Endothelial cell of hepatic sinusoid (primary cell): ENCODE results near the gene KRTAP23-1.

Experiments used
- in situ Hi-C: cut with HindIII; loops from 2 replicates; pipeline ENCODE4 v1.10.0; 2017; ENCODE audit warnings: low sequenced_read_pairs

KRTAP23-1 gene, protein sequence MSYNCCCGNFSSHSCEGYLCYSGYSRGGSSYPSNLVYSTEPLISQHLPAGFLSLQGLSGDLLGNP

DNA sequence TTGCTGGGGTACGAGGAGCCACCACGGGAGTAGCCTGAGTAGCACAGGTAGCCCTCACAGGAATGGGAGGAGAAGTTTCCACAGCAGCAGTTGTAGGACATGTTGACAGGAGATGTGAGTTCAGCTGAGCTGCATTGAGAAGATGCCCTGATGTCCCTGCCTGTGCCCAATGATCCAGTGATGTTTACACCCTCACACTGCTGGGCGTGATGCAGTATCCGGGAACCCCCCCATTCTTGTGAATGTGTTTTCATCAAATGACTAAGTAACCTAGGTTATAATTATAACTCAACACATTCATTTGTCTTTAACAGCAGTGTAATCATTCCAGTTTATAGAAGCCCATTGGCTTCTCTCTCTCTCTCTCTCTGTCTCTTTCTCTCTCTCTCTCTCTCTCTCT is at the start of gene KRTAP23-1:
Gene KRTAP23-1, minus strand, starts transcription at position 101 of the 400 bp plus-strand sequence. Its CDS starts 0 bp downstream, at position 101.
- in situ Hi-C loops: no loop called here

DNA sequence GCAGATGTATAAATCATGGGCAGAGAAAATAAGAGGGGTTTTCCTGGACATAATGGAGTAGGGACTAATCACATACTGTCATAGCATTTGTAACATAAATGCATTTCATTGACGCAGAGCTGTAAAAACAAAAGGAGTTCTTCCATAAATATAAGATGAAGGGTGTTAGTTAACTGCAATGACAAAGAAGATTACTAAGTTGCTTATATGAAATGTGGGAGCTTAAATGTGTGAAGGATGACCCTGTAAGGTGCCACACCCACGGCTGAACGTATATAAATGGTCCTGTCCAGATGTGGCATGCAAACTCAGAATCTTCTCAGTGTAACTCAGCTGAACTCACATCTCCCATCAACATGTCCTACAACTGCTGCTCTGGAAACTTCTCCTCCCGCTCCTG is 47.3 kb upstream of the KRTAP23-1 start, which contains the start of gene KRTAP13-1:
Gene KRTAP13-1, plus strand, starts transcription at position 301 of the 400 bp plus-strand sequence. Its CDS starts 56 bp downstream, at position 357.
- in situ Hi-C loops: no loop called here

DNA sequence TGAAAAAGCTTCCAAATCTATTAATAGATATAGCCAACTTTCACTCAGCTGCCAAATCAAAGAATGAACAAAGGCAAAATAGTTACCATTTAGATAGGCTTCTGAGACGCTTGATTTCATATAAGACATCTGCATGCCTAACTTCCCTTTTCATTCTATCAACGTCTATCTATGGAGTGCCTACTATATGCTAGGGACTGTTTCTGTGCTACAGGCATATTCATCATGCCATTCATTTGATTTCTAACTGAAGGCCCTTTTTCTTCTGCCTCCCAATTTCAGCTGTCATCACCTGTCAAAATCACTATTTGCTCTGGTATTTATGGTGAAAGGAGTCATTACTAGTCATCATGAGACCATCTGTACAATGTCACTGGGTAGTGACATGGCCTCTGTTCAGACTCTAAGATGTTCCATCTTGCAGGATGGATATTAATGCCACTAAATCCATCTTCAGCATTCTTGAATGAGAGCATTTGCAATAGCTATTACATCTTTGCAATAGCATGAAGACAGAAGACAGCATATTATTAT is 43.2 kb upstream of the KRTAP23-1 start:
- in situ Hi-C loops: no loop called here

DNA sequence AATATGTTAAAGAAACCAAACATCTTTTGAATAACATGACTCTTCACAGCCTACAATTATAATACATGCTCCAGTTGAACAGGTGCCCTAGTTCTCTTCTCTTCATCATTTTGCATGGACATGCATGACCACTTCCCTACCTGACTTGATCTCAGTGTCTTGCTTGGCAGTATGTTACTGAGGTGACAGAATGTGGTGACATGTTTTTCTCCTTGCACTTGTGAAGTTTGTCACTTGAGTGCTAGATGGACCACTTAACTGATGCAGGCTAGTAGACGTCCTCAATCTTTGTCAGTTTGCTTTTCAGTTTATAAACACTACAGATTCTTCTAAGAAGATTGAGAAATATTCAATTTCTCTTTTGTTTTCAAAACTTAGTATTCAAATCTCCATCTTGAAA is 33.8 kb upstream of the KRTAP23-1 start:
- in situ Hi-C loops: no loop called here

DNA sequence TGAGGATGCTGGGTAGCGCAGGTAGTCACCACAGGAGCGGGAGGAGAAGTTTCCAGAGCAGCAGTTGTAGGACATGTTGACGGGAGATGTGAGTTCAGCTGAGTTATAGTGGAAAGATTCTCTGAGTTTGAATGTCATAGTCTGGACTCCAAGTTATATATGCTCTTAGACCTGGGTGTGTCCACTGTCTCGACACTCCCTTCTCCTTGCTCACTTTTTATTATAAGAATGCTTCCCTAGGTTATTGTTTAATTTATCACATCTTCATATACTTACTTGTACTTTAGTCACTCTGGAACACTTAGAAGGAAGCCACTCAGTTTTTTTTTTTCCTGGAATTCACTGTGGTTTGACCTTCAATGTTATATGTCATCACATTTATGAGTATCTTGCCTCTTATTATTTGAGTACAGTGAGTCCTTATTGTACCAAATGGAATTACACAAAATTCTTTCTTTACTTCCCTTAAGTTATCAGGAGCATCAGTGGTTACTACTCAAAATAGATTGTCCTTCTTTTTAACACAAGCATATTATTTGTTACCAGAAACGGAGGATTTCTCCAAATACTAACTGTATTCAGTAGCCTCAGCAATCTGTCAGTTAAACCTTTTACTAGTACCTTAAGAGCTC is 23.8 kb upstream of the KRTAP23-1 start, which contains the start of gene KRTAP13-2:
Gene KRTAP13-2, minus strand, starts transcription at position 133 of the 632 bp plus-strand sequence. Its CDS starts 58 bp downstream, at position 75.
- in situ Hi-C loops: no loop called here

DNA sequence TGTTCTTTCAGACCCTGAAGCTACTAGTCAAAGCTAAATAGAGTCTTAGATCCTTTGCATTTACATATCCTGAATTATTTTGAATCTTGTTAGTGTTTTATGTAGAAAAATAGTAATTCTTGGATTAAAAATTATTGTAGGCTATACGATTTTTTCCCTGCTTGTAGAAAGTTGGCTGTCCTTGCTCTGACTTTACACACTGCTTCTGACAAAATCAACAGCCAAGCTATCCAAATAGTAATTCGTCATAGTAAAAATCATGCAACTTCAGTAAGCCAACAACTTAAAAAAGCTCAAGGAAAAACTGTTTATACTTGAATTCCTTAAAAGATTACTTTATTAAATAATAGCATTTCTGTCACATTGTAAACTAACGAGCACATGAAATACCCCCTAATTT is 7.5 kb upstream of the KRTAP23-1 start:
- in situ Hi-C loops: no loop called here

DNA sequence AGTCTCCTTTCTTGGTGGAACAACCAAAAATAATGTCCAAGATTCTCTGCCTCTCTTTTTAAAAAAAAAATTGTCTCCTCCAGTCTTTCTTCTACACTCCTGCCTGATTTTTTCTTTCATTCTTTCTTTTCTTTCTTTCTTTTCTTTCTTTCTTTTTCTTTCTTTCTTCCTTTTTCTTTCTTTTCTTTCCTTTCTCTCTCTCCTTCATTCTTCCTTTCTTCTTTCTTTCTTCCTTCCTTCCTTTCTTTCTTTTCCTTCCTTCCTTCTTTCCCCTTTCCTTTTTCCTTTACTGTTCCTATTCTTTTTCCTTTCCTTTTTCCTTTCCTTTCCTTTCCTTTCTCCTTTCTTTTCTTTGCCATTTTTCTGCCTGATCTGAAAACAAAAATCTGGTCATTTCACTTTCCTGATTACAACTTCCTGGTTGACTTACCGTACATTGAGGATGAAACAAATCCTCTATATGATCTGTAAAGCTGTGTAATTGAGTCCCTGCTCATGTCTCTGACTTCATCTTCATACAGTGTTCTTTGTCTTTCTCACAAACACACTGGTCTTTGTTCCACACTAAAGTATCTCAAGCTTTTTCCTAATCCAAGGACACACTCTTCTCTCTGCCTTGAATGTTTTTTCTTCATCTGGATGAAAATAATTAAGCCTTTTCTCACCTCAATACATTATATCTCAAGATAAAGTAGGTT is 6.1 kb upstream of the KRTAP23-1 start:
- in situ Hi-C loops: no loop called here

DNA sequence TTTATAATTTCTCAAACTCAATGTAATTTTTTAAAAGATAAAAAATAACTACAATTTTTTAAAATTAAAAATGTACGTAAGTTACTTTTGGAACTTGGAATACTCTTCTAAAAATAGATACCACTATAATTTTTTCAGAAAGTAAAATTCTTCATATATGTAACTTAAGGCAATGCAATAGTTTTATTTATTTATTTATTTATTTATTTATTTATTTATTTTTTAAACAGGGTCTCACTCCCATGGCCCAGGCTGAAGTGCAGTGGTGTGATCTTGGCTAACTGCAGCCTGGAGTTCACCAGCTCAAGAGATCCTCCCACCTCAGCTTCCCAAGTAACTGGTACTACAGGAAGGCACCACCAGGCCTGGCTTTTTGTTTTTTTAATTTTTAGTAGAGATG is 3.1 kb upstream of the KRTAP23-1 start:
- in situ Hi-C loops: no loop called here

DNA sequence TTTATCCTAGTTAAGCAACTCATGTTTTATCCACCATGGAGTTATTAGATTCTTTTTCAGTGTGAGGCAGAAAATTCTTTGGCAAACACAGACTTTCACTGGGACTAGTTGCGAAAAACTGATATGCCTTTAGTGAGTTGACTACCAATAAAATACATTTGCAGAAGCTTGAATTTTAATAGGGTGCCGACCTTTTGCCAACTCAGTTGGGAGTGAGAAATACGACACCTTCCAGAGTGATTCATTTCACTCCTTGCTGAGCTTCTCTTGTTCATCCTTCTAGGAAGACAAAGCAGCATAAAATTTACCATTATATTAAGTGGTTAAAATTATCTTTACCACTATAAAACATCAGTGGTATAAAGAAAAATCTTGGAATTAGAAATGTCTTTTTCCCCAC is 1.2 kb upstream of the KRTAP23-1 start:
- in situ Hi-C loops: no loop called here

DNA sequence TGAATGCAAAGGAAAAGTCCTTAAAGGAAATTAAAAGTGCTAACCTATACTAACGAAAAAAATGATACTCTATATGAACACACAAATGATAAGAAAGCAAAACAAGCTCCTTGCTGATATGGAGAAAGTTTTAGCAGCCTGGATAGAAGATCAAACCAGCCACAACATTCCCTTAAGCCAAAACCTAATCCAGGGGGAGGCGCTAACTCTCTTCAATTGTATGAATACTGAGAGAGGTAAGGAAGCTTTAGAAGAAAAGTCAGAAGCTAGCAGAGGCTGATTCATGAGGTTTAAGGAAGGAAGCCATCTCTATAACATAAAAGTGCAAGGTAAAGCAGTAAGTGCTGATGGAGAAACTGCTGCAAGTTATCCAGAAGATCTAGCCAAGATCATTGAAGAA is 3.4 kb downstream of the KRTAP23-1 start:
- in situ Hi-C loops: no loop called here

DNA sequence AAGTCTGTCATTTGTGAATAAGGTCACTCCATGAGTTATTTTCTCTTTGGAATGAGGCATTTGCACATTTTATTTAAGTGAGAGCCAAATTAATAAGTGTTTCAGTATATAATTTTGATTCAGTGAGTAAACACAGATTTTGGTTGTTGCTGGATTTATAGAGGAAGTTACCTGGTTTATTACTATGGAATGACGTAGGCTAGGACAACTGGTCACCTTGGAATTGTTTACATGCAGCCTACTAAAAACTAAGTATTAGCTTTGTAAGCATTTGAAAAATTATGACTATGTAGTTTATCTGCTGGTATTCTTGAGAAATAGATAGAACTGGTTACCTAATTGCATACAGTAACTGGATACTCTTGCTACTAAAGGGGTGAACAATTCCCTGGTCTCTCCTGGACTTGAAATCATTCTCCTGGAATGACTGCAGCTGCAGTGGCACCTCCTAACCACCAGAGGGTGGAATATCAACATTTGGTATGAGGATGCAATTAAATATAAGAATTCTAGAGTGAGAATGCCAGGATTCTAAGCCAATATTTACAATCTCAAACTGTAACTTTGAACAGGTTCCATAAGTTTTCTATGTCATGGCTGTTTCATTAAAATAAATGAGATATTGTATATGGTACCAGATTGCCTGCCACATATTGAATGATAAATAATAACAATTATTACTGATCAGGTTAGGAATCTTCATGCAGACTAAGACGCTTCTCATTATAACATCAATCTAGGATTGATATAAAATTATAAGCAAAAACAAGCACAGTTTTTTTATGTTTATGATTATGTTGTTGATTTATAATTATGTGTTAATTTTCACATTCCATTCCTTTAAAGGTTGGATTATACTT is 7.5 kb downstream of the KRTAP23-1 start:
- in situ Hi-C loops: no loop called here

DNA sequence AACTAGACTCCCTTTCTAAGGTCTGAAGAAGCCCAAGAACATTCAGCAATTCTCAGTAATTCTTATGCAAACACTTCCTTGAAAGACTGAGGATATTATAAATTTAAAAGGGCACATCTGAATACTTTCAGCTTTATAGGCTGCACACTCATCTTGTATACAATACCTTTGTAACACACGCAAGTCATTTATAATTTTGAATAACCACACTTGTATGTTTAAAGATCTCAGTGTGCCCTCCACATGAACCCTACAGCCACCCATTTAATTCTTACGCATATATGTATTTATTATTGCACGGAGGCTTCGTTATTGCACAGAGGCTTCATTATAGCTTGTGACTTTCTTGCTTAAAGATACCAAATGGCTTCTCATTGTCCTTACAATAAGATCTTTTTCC is 9.7 kb downstream of the KRTAP23-1 start:
- in situ Hi-C loops: no loop called here

DNA sequence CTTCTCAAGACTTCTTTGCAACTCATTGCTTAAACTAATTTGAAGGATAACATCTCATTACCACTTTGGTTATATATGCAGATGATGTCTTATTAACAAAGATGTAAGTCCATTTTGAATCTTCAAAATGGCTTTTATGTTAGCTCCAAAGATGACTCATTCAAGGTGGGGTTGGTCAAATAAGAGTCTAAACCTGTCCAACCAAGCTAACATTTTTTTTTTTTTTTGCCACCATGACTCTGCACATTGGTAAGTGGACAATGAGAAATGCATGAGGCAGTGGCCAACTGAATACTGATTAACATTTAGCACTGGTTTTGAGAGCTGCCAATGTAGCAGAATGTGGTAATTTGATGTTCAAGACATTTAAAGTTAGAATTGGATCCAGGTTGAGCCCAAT is 10.6 kb downstream of the KRTAP23-1 start:
- in situ Hi-C loops: no loop called here

DNA sequence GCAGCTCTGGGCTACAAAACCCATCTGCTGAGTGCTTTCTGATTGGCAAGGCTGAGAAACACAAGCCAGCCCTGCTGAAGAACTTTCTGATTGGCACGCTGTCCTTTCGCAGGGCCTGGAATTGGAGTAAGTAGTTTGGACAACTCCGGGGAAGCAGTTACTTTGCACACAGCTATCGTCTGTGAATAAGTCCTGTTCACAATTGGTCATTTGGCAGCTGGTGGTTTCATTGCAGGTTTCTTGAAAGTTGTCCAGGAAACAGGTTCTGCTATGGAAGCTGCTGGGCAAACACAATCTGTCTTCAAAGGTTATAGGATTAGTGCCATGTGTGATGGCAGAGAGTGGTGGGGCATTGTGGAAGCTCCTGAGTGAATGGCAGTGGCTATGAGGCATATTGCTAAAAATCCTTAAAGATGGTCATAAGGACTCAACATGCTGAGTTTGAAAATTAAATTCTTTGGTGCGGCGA is 11.1 kb downstream of the KRTAP23-1 start, which contains the start of gene KRTAP27-1:
Gene KRTAP27-1, minus strand, starts transcription at position 419 of the 469 bp plus-strand sequence. Its CDS starts 26 bp downstream, at position 393.
- in situ Hi-C loops: no loop called here

DNA sequence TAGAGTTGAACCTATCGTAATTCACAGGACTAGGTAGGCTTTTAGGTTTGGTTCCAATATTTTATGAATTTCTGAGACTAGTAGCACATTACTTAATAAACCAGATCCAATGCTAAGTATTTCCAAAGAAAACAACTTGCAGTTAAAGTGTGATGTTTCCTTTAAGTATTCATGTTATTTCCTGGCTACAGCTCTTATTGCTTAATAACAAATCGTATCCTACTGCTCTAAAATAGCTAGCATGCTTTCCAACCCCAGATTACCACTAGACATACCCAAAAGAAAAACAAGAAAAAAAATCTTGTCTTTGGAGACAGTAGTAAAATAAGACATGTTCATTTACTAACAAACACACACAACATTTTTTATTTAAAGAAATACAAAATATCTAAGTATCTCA is 11.8 kb downstream of the KRTAP23-1 start:
- in situ Hi-C loops: no loop called here

DNA sequence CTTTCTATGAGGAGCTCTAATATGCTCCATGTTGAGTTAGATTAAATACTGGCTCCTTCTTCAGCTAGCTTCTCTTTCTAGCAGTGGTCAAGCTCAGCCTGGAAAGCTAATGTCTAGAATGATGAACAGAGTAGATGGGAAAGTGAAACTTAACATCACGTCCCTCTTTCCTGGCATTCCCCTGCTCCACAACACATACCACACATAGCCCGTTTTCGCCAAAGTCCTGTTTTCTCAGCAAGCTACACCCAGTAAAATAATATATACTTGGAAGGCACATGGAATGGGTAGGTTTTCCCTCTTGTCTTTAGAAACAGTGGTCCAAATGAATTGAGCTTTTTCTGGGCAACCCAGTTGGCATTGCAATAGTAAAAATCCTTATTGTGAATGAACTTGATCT is 14.7 kb downstream of the KRTAP23-1 start:
- in situ Hi-C loops: no loop called here

DNA sequence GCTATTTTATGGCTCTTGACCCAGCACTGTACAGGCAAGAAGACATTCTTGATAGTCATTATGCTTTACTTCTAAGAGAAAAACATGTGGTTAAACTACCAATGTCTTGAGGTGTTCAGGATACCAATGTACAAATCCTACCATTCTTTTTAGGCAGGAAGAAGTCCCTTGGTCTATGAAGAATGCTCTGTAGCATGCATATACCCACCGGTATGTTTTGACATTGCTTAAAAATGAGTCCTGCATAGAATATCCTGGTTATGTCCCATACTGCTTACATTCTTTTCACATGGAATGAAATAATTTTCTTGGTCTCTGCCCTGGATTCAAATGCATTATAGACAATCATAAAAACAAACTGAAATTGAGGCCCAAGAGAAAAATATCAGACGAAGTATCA is 15.7 kb downstream of the KRTAP23-1 start:
- in situ Hi-C loops: no loop called here

DNA sequence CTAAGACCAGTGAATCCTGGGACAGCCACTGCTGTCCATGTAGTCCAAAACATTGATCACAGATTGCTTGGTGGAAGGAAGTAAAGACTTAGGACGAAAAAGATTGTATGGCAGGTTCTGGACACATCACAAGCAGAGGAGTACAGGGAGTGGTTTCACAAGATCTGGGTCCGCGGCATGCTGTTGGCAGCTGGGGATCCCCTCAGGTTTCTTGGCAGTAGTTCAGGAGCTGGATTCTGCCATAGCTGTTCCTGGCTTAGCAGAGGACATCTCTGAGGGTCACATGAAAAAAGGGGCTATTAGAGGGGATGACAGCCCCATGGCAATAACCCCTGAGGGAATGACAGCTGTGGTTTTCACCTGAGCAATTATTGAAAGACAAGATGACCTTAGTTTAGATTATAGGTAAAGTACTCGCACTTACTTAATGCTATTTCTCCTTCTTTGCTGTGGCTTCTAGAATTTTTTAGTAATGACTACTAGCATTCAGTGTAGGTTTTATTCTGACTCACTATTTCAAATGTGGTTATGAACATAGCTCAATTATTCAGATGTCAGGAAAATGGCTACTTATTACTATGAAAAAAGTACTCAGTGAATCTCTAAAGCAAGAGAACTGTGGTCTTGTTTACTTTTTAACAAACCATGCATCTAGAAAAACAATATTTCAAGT is 19.1 kb downstream of the KRTAP23-1 start:
- in situ Hi-C loops: no loop called here

DNA sequence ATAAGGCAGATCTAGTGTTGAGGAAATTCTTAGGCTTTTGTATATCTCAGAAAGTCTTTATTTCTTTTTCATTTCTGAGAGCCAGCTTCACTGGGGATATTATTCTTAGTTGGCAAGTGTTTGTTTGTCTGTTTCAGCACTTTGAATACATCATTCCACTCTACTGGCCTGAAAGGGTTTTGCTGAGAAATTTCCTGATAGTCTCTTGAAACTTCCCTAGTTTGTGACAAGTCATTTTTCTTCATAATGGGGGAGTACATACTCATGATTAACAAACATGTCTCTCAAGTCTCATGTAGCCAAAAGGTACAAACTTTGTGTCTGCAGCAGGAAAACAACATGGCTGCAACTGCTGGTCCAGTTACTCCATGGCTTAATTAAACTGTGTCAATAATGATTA is 22.0 kb downstream of the KRTAP23-1 start:
- in situ Hi-C loops: no loop called here

DNA sequence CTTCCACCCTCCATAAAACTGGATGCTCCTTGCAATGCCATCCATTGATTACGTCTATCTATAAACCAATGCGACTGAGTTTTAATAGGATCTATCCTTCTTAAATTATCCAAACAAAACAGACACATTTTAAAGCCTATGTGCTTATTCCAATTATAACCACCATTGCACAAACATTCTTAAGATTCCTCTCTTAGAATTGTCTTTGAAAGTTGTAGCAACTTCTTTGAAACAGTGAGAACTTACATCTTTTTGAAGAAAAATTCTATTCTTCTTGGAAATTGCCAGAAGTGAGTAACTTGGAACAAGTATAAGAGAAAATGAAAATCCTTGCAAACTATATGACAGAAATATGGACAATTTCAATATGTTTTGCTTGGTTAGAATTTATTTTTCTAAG is 28.2 kb downstream of the KRTAP23-1 start, which contains the start of gene KRTAP26-1:
Gene KRTAP26-1, minus strand, starts transcription at position 101 of the 400 bp plus-strand sequence. CDS start 280 bp downstream, outside the sequence.
- in situ Hi-C loops: no loop called here
